Lower lobe of right lung (tissue), 2 donors: ENCODE measurements around the gene JPH3. TPM values are rescaled to one million over a fixed set of nuclear protein-coding genes. Genes with fewer than 3 reads are reported as not detected.
A peak's percentile ranks its signal among the peaks of the same experiment; 100 is the strongest.
"Not testable (repeated sequence)": the region's sequence is repeated elsewhere in the genome, so short reads cannot be mapped to it uniquely, and the experiment has no call there.

Source experiments
- ATAC-seq, 2 donors: fragments of 200-7000 bp; cut with Tn5 transposase; one replicate each; pipeline ENCODE4 v1.9.1; 2020 to 2022; ENCODE audit warnings: mild to moderate bottlenecking in 2 of 2, moderate library complexity in 2 of 2
- DNase-seq: peaks from one replicate; pipeline ENCODE4 v3.0.0-alpha.2; 2020
- H3K27ac ChIP-seq: fragments of 200-600 bp; one replicate; pipeline ENCODE4 v1.8.0; 2022
- H3K27me3 ChIP-seq: fragments of 200-600 bp; one replicate; pipeline ENCODE4 v1.8.0; 2022; ENCODE audit warnings: low read depth
- H3K36me3 ChIP-seq: fragments of 200-600 bp; one replicate; pipeline ENCODE4 v1.8.0; 2022; ENCODE audit warnings: mild to moderate bottlenecking
- H3K4me1 ChIP-seq: fragments of 200-600 bp; one replicate; pipeline ENCODE4 v1.8.0; 2022
- H3K4me3 ChIP-seq: fragments of 200-600 bp; one replicate; pipeline ENCODE4 v1.8.0; 2022; ENCODE audit warnings: mild to moderate bottlenecking
- H3K9me3 ChIP-seq: fragments of 200-600 bp; one replicate; pipeline ENCODE4 v1.8.0; 2022
- CTCF ChIP-seq: fragments of 200-600 bp; IDR thresholded peaks from one replicate; pipeline ENCODE4 v1.8.0; 2022; ENCODE audit warnings: antibody characterized with exemption, mild to moderate bottlenecking
- intact Hi-C: fragments of 100-400 bp; cut with DNase I; formaldehyde crosslinking; loops from one replicate; pipeline ENCODE4 v1.11.0; 2022
- total RNA-seq: library from RNA; stranded (reverse); fragmentation: NEBNext Ultra II Directional; extraction: Animal tissue kit (Norgen Biotek cat#: 25700); gene quantifications from one replicate; pipeline ENCODE4 v1.2.1, GENCODE V29; 2021
- donor health status: DM: no; HTN: yes; CAD: no; lungs with severe emphysema.

JPH3 gene
- total RNA-seq, 1 donor from 2014 or later: 0.12 TPM

- ATAC-seq: peak; percentile 75 to 87
These were observed 123.4 kb downstream of the JPH3 start for GRCh38 chr16:87725596-87726235.

GRCh38 chr16:87726577-87726976 is 124.3 kb downstream of the JPH3 start:
- Histone ChIP-seq H3K4me1 (peaks cover 20% of the 10 kb centered on the region), H3K36me3 (peaks cover 53% of the 10 kb centered on the region)
- ATAC-seq, H3K4me3 ChIP-seq, H3K9me3 ChIP-seq, H3K27ac ChIP-seq, intact Hi-C loops, DNase-seq, H3K27me3 ChIP-seq: not testable (repeated sequence)

More at GRCh38 chr16:87725596-87726235, 123.4 kb downstream of the JPH3 start:
- peaks cover 20% of the 10 kb centered on the region for H3K4me1 ChIP-seq
- intact Hi-C loops: no loop called here
- TF ChIP-seq CTCF: no peak
- no peak overlapping the region for H3K4me3 ChIP-seq
- no peak overlapping the region for H3K27ac ChIP-seq
- peaks cover 53% of the 10 kb centered on the region for H3K36me3 ChIP-seq
- H3K27me3 ChIP-seq: no peaks in the 10 kb centered on the region
- peak; percentile 75 for DNase-seq
- H3K9me3 ChIP-seq: no peaks in the 10 kb centered on the region

- ATAC-seq: no peak
- H3K27me3 ChIP-seq: no peaks in the 10 kb centered on the region
- no peak for TF ChIP-seq CTCF
- H3K4me1 ChIP-seq: peaks cover 20% of the 10 kb centered on the region
- H3K27ac ChIP-seq: no peak overlapping the region
- no peak overlapping the region for H3K4me3 ChIP-seq
- H3K9me3 ChIP-seq: no peaks in the 10 kb centered on the region
- intact Hi-C loops: no loop called here
- DNase-seq: no peak
- H3K36me3 ChIP-seq: peaks cover 51% of the 10 kb centered on the region
These were observed 125.0 kb downstream of the JPH3 start for GRCh38 chr16:87727346-87727745.

GRCh38 chr16:87728026-87728425 is 125.7 kb downstream of the JPH3 start:
- Histone ChIP-seq H3K27ac (no peak overlapping the region), H3K27me3 (no peaks in the 10 kb centered on the region), H3K4me3 (no peak overlapping the region), H3K36me3 (peaks cover 45% of the 10 kb centered on the region), H3K4me1 (peaks cover 18% of the 10 kb centered on the region), H3K9me3 (no peaks in the 10 kb centered on the region)
- intact Hi-C loops: no loop called here
- TF ChIP-seq CTCF: no peak
- DNase-seq (no peak), ATAC-seq (no peak)

GRCh38 chr16:87729266-87729954 is 127.1 kb downstream of the JPH3 start:
- Histone ChIP-seq H3K4me3 (no peak overlapping the region), H3K36me3 (peaks cover 44% of the 10 kb centered on the region), H3K4me1 (peaks cover 12% of the 10 kb centered on the region), H3K27me3 (no peaks in the 10 kb centered on the region), H3K27ac (no peak overlapping the region), H3K9me3 (no peaks in the 10 kb centered on the region)
- DNase-seq: no peak
- TF ChIP-seq CTCF: no peak
- peak; percentile 18 to 74 for ATAC-seq
- intact Hi-C loops: no loop called here

- H3K9me3 ChIP-seq: no peaks in the 10 kb centered on the region
- H3K4me1 ChIP-seq: no peaks in the 10 kb centered on the region
- TF ChIP-seq CTCF: no peak
- no peak overlapping the region for H3K4me3 ChIP-seq
- no peak overlapping the region for H3K27ac ChIP-seq
- intact Hi-C loops: no loop called here
- DNase-seq (no peak), ATAC-seq (no peak)
- H3K27me3 ChIP-seq: no peaks in the 10 kb centered on the region
- H3K36me3 ChIP-seq: peaks cover 56% of the 10 kb centered on the region
These were observed 129.3 kb downstream of the JPH3 start for GRCh38 chr16:87731607-87732006.
